ENCODE data around the gene PRDM4.

PRDM4 gene

GRCh38 chr12:107695772-107696171, 65.2 kb downstream of the PRDM4 start:
- DNase-seq (ENCODE audit: low read depth, low spot score) = peak; percentile 12

GRCh38 chr12:107685360-107686248, 75.3 kb downstream of the PRDM4 start, which contains the start of gene PWP1:
Gene PWP1 (plus strand): TSS chr12:107685799. CDS start chr12:107685900, 101 bp downstream.
- peak; percentile 99 for DNase-seq (ENCODE audit: low read depth, low spot score)

GRCh38 chr12:107684990-107685359, 76.0 kb downstream of the PRDM4 start:
- DNase-seq (ENCODE audit: low read depth, low spot score) = peak; percentile 35

GRCh38 chr12:107684029-107684795, 76.7 kb downstream of the PRDM4 start:
- no peak for DNase-seq (ENCODE audit: low read depth, low spot score)
